Nephron (organoid): ENCODE results near the gene PRPF19.

ENCODE experiments used
- H3K27ac Mint-ChIP-seq, 3 experiments: 2 replicates each; pipeline ENCODE4 v1.8.0; 2020; ENCODE audit warnings: mixed read lengths in 3 of 3, mild to moderate bottlenecking in 2 of 3, moderate library complexity in 1 of 3
- H3K27me3 Mint-ChIP-seq: 2 replicates; pipeline ENCODE4 v1.8.0; 2021; ENCODE audit warnings: low read depth, mild to moderate bottlenecking, moderate library complexity, mixed read lengths
- H3K36me3 Mint-ChIP-seq: 2 replicates; pipeline ENCODE4 v1.8.0; 2020; ENCODE audit warnings: low read depth, mixed read lengths
- H3K4me1 Mint-ChIP-seq: 2 replicates; pipeline ENCODE4 v1.8.0; 2020; ENCODE audit warnings: mixed read lengths
- H3K4me3 Mint-ChIP-seq, 3 experiments: 2 replicates each; pipeline ENCODE4 v1.8.0; 2020; ENCODE audit warnings: mild to moderate bottlenecking in 3 of 3, mixed read lengths in 3 of 3, moderate library complexity in 2 of 3
- H3K9me3 Mint-ChIP-seq: 2 replicates; pipeline ENCODE4 v1.8.0; 2020; ENCODE audit warnings: mixed read lengths
- CTCF ChIP-seq, 3 experiments: fragments of 200-600 bp; sonication (generic); IDR thresholded peaks; one replicate each; pipeline ENCODE4 v1.5.0; 2021; ENCODE audit warnings: antibody characterized with exemption in 3 of 3; ENCODE audit not compliant: unreplicated experiment in 3 of 3

The PRPF19 gene

GRCh38 chr11:60947700-60948099 is 41.3 kb upstream of the PRPF19 start:
- Mint-ChIP-seq H3K9me3 (no peaks in the 10 kb centered on the region), H3K36me3 (peaks cover 6% of the 10 kb centered on the region), H3K27me3 (peaks cover 26% of the 10 kb centered on the region), H3K4me3 (no peak overlapping the region), H3K4me1 (peaks cover 66% of the 10 kb centered on the region), H3K27ac (peak overlapping the region; percentile 21 to 59 (median 49))
- TF ChIP-seq CTCF (IDR thresholded peaks at IDR 0.05; ENCODE audit: unreplicated experiment in 3 of 3), result no peak

DNA sequence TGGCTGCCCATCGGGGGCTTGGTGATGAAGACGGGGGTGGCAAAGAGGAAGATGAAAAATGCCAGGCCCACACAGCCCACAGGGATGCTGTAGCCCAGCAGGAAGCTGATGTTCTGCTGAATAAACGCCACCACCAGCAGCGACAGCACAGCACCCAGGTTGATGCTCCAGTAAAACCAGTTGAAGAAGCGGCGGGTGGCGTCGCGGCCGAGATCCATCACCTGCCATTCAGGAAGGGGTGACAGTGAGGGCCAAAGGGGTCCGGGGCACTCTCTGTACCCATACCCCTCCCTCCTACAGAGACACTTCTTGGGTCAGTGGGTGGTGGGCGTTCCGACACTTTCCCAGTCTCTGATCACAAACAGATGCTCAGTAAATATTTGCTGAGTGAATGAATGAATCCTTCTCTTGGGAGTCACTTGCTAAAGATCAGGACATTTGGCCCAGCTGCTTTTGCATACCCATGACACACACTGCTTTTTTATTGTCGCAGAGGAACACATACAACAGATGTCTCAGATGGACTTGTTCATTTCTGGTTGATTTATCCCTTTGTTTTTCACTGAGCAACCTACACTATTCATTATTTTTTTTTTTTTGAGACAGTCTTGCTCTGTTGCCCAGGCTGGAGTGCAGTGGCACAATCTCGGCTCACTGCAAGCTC is 40.3 kb upstream of the PRPF19 start:
- H3K27ac Mint-ChIP-seq, result peak overlapping the region in 1 of 3 experiments; percentile 37

DNA sequence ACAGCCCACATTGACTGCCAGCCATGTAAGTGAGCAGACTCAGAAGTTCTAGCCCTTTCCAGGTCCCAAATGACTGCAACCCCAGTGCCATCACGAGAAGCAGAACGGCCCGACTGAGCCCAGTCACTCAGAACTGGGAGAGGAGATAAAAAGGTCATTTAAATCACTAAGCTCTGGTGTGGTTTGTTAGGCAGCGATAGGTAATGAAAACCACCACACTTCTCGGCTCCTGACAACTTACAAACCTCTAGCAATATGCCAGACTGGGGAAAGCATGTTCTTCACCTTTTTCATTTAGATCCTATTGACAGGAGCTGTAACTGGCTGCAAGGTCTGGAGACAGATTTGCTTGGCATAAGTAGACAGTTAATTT is 38.9 kb upstream of the PRPF19 start:
- H3K27ac Mint-ChIP-seq, result no peak overlapping the region
- no peak overlapping the region for H3K4me3 Mint-ChIP-seq
- H3K9me3 Mint-ChIP-seq, result no peaks in the 10 kb centered on the region
- peaks cover 78% of the 10 kb centered on the region for H3K4me1 Mint-ChIP-seq
- TF ChIP-seq CTCF (IDR thresholded peaks at IDR 0.05; ENCODE audit: unreplicated experiment in 3 of 3), result no peak
- peaks cover 22% of the 10 kb centered on the region for H3K27me3 Mint-ChIP-seq
- peaks cover 11% of the 10 kb centered on the region for H3K36me3 Mint-ChIP-seq

More for the DNA sequence above, 40.3 kb upstream of the PRPF19 start:
- Mint-ChIP-seq H3K4me3 (peak overlapping the region in 1 of 3 experiments; percentile 41), H3K27me3 (peaks cover 23% of the 10 kb centered on the region), H3K4me1 (peaks cover 71% of the 10 kb centered on the region), H3K36me3 (peaks cover 6% of the 10 kb centered on the region), H3K9me3 (no peaks in the 10 kb centered on the region)
- no peak for TF ChIP-seq CTCF (IDR thresholded peaks at IDR 0.05; ENCODE audit: unreplicated experiment in 3 of 3)

GRCh38 chr11:60944490-60945294 is 38.3 kb upstream of the PRPF19 start:
- no peak overlapping the region for H3K4me3 Mint-ChIP-seq
- peaks cover 77% of the 10 kb centered on the region for H3K4me1 Mint-ChIP-seq
- H3K27me3 Mint-ChIP-seq, result peaks cover 16% of the 10 kb centered on the region
- H3K36me3 Mint-ChIP-seq, result peaks cover 11% of the 10 kb centered on the region
- TF ChIP-seq CTCF (IDR thresholded peaks at IDR 0.05; ENCODE audit: unreplicated experiment in 3 of 3), result peak in 2 of 3 experiments; percentile 19 to 24
- no peak overlapping the region for H3K27ac Mint-ChIP-seq
- no peaks in the 10 kb centered on the region for H3K9me3 Mint-ChIP-seq

DNA sequence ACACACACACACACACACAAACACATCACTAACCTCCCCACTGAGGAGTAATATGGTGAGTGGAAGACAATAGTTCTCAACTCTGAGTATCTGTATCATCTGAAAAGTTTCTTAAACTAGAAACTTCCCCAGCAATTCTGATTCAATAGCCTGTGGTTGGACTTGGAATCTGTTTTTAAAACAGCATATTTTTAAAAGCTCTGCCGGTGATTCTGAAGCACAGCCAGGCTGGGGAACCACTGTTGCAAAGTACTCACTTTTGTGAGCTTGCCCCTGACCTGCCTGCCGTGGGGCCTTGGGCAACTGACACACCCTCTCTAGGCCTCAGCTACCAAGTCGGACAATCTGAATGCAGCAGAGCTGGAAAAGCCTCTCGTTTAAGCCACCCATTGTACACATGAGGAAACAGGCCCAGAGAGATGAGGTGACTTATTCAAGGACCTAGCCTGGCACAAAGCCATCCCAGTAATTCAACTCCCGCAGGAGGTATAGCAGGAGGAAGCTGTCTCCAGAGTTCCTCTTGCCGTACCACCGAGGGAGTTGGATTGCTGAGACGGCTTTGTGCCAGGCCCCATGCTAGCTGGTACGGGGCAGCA is 36.7 kb upstream of the PRPF19 start:
- Mint-ChIP-seq H3K36me3 (peaks cover 11% of the 10 kb centered on the region), H3K27me3 (peaks cover 5% of the 10 kb centered on the region), H3K4me3 (no peak overlapping the region), H3K9me3 (no peaks in the 10 kb centered on the region), H3K4me1 (peaks cover 63% of the 10 kb centered on the region), H3K27ac (peak overlapping the region in 1 of 3 experiments; percentile 48)
- TF ChIP-seq CTCF (IDR thresholded peaks at IDR 0.05; ENCODE audit: unreplicated experiment in 3 of 3), result no peak
